Kidney (tissue), 14 donors: ENCODE measurements around the gene CHST3. TPM values are rescaled to one million over a fixed set of nuclear protein-coding genes. Genes with fewer than 3 reads are reported as not detected.

ENCODE experiments used
- DNase-seq, 5 donors: peaks; one replicate each; pipeline ENCODE4 v3.0.0-alpha.2; 2013 to 2020
- FAIRE-seq: peaks from 2 replicates; lab custom pipeline; 2012; peaks lifted over from hg19 to GRCh38; lab: Jason Lieb, UNC
- H3K27ac ChIP-seq, 2 donors: one replicate each; pipeline ENCODE4 v1.7.0; 2013; ENCODE audit warnings: low read depth in 2 of 2, low read length in 2 of 2, inconsistent platforms in 1 of 2
- H3K27me3 ChIP-seq: one replicate; pipeline ENCODE4 v1.7.1; 2013; ENCODE audit warnings: low read length, inconsistent platforms; ENCODE audit not compliant: control insufficient read depth, insufficient read depth
- H3K36me3 ChIP-seq, 3 donors: one replicate each; pipeline versions ENCODE4 v1.7.0 to v1.7.1; 2013; ENCODE audit warnings: low read length in 3 of 3, control low read depth in 1 of 3, inconsistent platforms in 1 of 3; ENCODE audit not compliant: insufficient read depth in 3 of 3, control insufficient read depth in 2 of 3
- H3K4me1 ChIP-seq, 3 donors: one replicate each; pipeline versions ENCODE4 v1.7.0 to v1.7.1; 2013; ENCODE audit warnings: low read length in 3 of 3, inconsistent platforms in 1 of 3, low read depth in 1 of 3; ENCODE audit not compliant: control insufficient read depth in 2 of 3, insufficient read depth in 2 of 3
- H3K4me3 ChIP-seq, 3 donors: one replicate each; pipeline versions ENCODE4 v1.7.0 to v1.8.1; 2013; ENCODE audit warnings: low read length in 3 of 3, control low read depth in 1 of 3, inconsistent platforms in 1 of 3
- H3K9ac ChIP-seq, 3 donors: one replicate each; pipeline versions ENCODE4 v1.7.0 to v1.7.1; 2013; ENCODE audit warnings: low read length in 3 of 3, control low read depth in 1 of 3, inconsistent platforms in 1 of 3
- H3K9me3 ChIP-seq, 3 donors: one replicate each; pipeline versions ENCODE4 v1.7.0 to v1.7.1; 2013; ENCODE audit warnings: low read length in 3 of 3, control low read depth in 1 of 3, inconsistent platforms in 1 of 3; ENCODE audit not compliant: control insufficient read depth in 2 of 3, insufficient read depth in 1 of 3
- CTCF ChIP-seq: IDR thresholded peaks from 3 replicates; pipeline ENCODE4 v1.5.1; 2012; ENCODE audit warnings: mild to moderate bottlenecking, moderate library complexity, borderline replicate concordance; ENCODE audit not compliant: insufficient read depth; ENCODE audit errors: extremely low read depth
- intact Hi-C: fragments of 100-400 bp; cut with DNase I; formaldehyde crosslinking; loops from one replicate; pipeline ENCODE4 v1.11.1; 2022
- polyA plus RNA-seq: library from polyadenylated mRNA; stranded (reverse); fragments of 350-450 nt; fragmentation: Illumina TruSeq; extraction: RNeasy Lipid Tissue Mini Kit (QIAGEN cat#74804); gene quantifications from one replicate; pipeline ENCODE4 v1.2.3, GENCODE V29; 2014; ENCODE audit warnings: low read depth, low replicate concordance; ENCODE audit not compliant: insufficient read depth
- total RNA-seq: library from RNA; stranded (reverse); fragmentation: NEBNext Ultra II Directional; extraction: Animal tissue kit (Norgen Biotek cat#: 25700); gene quantifications from one replicate; pipeline ENCODE4 v1.2.1, GENCODE V29; 2021
- donor health status: control.
- donor health status: control.
- donor health status: control.
- donor health status: control.
- donor health status: control.
- donor health status: DM: yes; HTN: yes; CAD: no.
- donor health status: Normal renal cell carcinoma (clear cell type).

Gene CHST3
- total and polyA plus RNA-seq, 2 donors from 2014 or later = 9.1 to 31.5 TPM

GRCh38 chr10:72050873-72051272, 86.7 kb downstream of the CHST3 start:
- H3K36me3 ChIP-seq = no peaks in the 10 kb centered on the region
- FAIRE-seq = no peak
- no peaks in the 10 kb centered on the region for H3K27me3 ChIP-seq
- DNase-seq = no peak
- no peak overlapping the region for H3K4me3 ChIP-seq
- H3K4me1 ChIP-seq = no peaks in the 10 kb centered on the region
- H3K27ac ChIP-seq = no peak overlapping the region
- TF ChIP-seq CTCF = no peak
- intact Hi-C loops = loop anchor here (5.0 kb wide), 1 partner anchor 171 kb away; no protein-coding TSS in a partner anchor
- H3K9me3 ChIP-seq = no peaks in the 10 kb centered on the region
- no peak overlapping the region for H3K9ac ChIP-seq

- Histone ChIP-seq H3K27ac (no peak overlapping the region), H3K9me3 (no peaks in the 10 kb centered on the region), H3K27me3 (no peaks in the 10 kb centered on the region), H3K9ac (no peak overlapping the region), H3K36me3 (no peaks in the 10 kb centered on the region), H3K4me3 (no peak overlapping the region), H3K4me1 (no peaks in the 10 kb centered on the region)
- TF ChIP-seq CTCF = no peak
- DNase-seq (no peak), FAIRE-seq (no peak)
- intact Hi-C loops = loop anchor here (5.0 kb wide), 1 partner anchor 169 kb away; no protein-coding TSS in a partner anchor
Measured at GRCh38 chr10:72053690-72054089, 89.5 kb downstream of the CHST3 start.

- Histone ChIP-seq H3K4me1 (no peaks in the 10 kb centered on the region), H3K9me3 (no peaks in the 10 kb centered on the region), H3K36me3 (no peaks in the 10 kb centered on the region), H3K27me3 (no peaks in the 10 kb centered on the region), H3K27ac (no peak overlapping the region), H3K4me3 (no peak overlapping the region), H3K9ac (no peak overlapping the region)
- no peak for TF ChIP-seq CTCF
- DNase-seq = no peak
- FAIRE-seq = no peak
- intact Hi-C loops = no loop called here
Measured at GRCh38 chr10:72056113-72056512, 91.9 kb downstream of the CHST3 start.
